ENCODE data around the gene ARHGAP23. TPM values are rescaled to one million over a fixed set of nuclear protein-coding genes. Genes with fewer than 3 reads are reported as not detected.
"Not testable (repeated sequence)": the region's sequence is repeated elsewhere in the genome, so short reads cannot be mapped to it uniquely, and the experiment has no call there.

Gene ARHGAP23
- total and polyA plus RNA-seq, 2 experiments from 2014 or later, result 16.0 to 30.0 TPM

DNA sequence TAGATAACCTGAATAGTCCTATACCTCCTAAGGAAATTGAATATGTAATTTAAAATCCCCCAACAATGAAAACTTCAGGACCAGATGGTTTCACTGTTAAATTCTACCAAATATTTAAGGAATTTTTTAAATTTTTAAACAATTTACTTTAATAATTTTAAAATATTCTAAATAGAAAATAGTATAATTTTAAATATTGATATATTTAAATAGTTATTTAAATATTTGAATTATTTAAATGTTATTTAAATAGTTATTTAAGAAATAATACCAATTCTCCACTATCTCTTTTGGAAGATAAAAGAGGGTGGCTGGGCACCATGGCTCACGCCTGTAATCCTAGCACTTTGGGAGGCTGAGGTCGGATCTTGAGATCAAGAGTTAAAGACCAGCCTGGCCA is 73.5 kb downstream of the ARHGAP23 start:
- not testable (repeated sequence) for H3K36me3 ChIP-seq (replicated peaks; ENCODE audit: insufficient read depth, low read depth); H3K27me3 ChIP-seq; H3K4me2 ChIP-seq; H3K4me3 ChIP-seq; H3K79me2 ChIP-seq; H3K27ac ChIP-seq; H2AFZ ChIP-seq; H3K4me1 ChIP-seq (ENCODE audit: insufficient read depth); H3K9me3 ChIP-seq (ENCODE audit: low read depth); H4K20me1 ChIP-seq (ENCODE audit: insufficient read depth, poor library complexity, severe bottlenecking); H3K9me2 ChIP-seq (replicated peaks; ENCODE audit: insufficient read depth); DNase-seq (ENCODE audit: low spot score)
- WGBS (ENCODE audit: low lambda C conversion rate, missing lambda C conversion rate), result 88% methylated on average over 2 of the region's 2 CpGs

DNA sequence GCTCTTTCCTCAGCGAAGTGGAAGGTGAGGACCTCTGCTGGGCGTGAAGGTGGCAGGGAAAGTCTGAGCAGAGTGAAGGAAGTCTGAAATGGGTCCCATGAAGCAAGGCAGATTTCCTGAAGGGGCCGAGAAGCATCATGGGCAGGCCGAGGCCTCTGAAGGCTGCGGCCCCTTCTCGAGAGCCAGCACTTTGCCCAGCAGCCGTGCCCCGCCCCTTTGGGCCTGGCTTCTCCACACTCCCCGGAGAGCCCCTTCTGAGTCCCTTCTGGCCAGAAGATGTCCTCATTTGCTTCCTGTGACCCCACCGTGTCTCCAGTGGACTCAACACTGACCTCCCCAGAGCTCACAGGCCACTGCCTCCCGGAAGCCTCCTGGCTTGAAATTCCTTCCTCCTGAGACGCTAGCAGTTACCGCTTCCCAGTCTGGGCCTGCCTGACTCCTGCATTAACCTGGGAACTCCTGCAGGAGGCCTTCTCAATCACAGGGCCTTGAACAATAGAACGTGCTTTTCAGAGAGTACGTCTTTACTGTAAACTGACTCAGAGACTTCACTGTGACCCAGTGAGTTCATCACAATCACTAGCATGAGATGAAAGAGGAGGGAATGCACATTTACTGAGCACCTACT is 75.1 kb downstream of the ARHGAP23 start:
- not testable (repeated sequence) for H4K20me1 ChIP-seq (ENCODE audit: insufficient read depth, poor library complexity, severe bottlenecking); H3K9me3 ChIP-seq (ENCODE audit: low read depth); H3K27me3 ChIP-seq; DNase-seq (ENCODE audit: low spot score); H3K4me3 ChIP-seq; H3K27ac ChIP-seq; H3K4me2 ChIP-seq; H2AFZ ChIP-seq; H3K79me2 ChIP-seq; H3K4me1 ChIP-seq (ENCODE audit: insufficient read depth); H3K9me2 ChIP-seq (replicated peaks; ENCODE audit: insufficient read depth); H3K36me3 ChIP-seq (replicated peaks; ENCODE audit: insufficient read depth, low read depth)
- WGBS (ENCODE audit: low lambda C conversion rate, missing lambda C conversion rate), result 86% methylated on average over 15 of the region's 15 CpGs

DNA sequence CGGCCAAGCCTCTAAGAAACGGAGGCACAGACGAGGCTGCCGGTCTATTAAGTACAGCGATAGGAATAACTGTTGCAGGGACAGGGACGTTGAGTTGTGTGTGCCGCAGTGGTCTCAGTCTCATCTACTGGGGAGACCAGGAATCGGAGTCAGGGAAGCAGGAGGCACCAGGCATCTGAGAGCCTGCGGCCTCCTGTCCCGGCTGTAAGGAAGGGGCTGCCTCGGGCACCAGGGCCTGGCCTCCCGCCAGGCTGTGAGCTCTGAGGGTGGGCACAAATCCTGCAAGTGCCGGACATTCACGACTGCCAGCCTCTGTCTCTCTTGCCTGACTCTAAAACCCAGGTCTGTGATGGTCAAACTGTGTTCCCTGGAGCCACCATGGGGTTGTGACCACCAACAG is 76.0 kb downstream of the ARHGAP23 start:
- H4K20me1 ChIP-seq (ENCODE audit: insufficient read depth, poor library complexity, severe bottlenecking), result no peaks in the 10 kb centered on the region
- no peak overlapping the region for H3K4me2 ChIP-seq
- no peaks in the 10 kb centered on the region for H3K9me3 ChIP-seq (ENCODE audit: low read depth)
- H3K79me2 ChIP-seq, result no peaks in the 10 kb centered on the region
- H3K36me3 ChIP-seq (replicated peaks; ENCODE audit: insufficient read depth, low read depth), result no peaks in the 10 kb centered on the region
- H3K4me1 ChIP-seq (ENCODE audit: insufficient read depth), result peaks cover 1% of the 10 kb centered on the region
- H2AFZ ChIP-seq, result no peak overlapping the region
- H3K9me2 ChIP-seq (replicated peaks; ENCODE audit: insufficient read depth), result no peaks in the 10 kb centered on the region
- WGBS (ENCODE audit: low lambda C conversion rate, missing lambda C conversion rate), result 97% methylated on average over 14 of the region's 14 CpGs
- H3K27ac ChIP-seq, result no peak overlapping the region
- TF ChIP-seq EZH2 (IDR thresholded peaks at IDR 0.05; ENCODE audit: borderline replicate concordance), result no peak
- TF ChIP-seq, protein P1, sequence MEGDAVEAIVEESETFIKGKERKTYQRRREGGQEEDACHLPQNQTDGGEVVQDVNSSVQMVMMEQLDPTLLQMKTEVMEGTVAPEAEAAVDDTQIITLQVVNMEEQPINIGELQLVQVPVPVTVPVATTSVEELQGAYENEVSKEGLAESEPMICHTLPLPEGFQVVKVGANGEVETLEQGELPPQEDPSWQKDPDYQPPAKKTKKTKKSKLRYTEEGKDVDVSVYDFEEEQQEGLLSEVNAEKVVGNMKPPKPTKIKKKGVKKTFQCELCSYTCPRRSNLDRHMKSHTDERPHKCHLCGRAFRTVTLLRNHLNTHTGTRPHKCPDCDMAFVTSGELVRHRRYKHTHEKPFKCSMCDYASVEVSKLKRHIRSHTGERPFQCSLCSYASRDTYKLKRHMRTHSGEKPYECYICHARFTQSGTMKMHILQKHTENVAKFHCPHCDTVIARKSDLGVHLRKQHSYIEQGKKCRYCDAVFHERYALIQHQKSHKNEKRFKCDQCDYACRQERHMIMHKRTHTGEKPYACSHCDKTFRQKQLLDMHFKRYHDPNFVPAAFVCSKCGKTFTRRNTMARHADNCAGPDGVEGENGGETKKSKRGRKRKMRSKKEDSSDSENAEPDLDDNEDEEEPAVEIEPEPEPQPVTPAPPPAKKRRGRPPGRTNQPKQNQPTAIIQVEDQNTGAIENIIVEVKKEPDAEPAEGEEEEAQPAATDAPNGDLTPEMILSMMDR (IDR thresholded peaks at IDR 0.05; ENCODE audit: poor library complexity), result no peak
- no peak for TF ChIP-seq EZH2phosphoT487 (IDR thresholded peaks at IDR 0.05; ENCODE audit: low read depth, severe bottlenecking, unreplicated experiment)
- H3K4me3 ChIP-seq, result no peak overlapping the region
- DNase-seq (ENCODE audit: low spot score), result no peak
- peaks cover 4% of the 10 kb centered on the region for H3K27me3 ChIP-seq

DNA sequence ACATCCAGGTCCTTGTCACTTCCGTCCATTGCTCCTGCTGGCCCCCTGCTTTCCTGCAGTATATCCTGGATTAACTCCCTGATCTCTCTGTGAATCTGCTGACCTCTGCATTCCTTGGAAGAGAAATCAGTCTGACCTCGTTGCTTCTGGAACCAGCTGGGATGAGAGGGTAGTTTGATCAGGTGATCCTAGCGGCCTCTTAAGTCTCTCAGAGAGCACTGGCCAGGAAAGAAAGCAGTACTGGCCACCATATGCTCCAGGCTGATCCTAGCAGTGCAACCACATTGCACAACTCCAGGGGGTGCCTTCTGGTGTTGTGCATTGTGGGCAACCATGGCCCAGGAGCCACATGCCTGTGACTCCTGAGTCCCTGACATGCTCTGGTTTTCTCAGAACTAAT is 79.2 kb downstream of the ARHGAP23 start:
- Histone ChIP-seq H3K36me3 (replicated peaks; ENCODE audit: insufficient read depth, low read depth) (no peaks in the 10 kb centered on the region), H3K27me3 (peaks cover 14% of the 10 kb centered on the region), H3K4me1 (ENCODE audit: insufficient read depth) (peaks cover 18% of the 10 kb centered on the region), H3K4me3 (no peak overlapping the region), H3K79me2 (no peaks in the 10 kb centered on the region), H3K27ac (no peak overlapping the region), H4K20me1 (ENCODE audit: insufficient read depth, poor library complexity, severe bottlenecking) (peaks cover 18% of the 10 kb centered on the region), H3K4me2 (no peak overlapping the region), H3K9me3 (ENCODE audit: low read depth) (no peaks in the 10 kb centered on the region), H2AFZ (no peak overlapping the region), H3K9me2 (replicated peaks; ENCODE audit: insufficient read depth) (no peaks in the 10 kb centered on the region)
- TF ChIP-seq EZH2 (IDR thresholded peaks at IDR 0.05; ENCODE audit: borderline replicate concordance) (no peak), EZH2phosphoT487 (IDR thresholded peaks at IDR 0.05; ENCODE audit: low read depth, severe bottlenecking, unreplicated experiment) (no peak)
- TF ChIP-seq, protein P1 (IDR thresholded peaks at IDR 0.05; ENCODE audit: poor library complexity), result no peak
- no peak for DNase-seq (ENCODE audit: low spot score)
- WGBS (ENCODE audit: low lambda C conversion rate, missing lambda C conversion rate), result 70% methylated on average over 3 of the region's 3 CpGs

Measured in hepatocyte (in vitro differentiated cells).